Measurements from ENCODE around the gene UBE3D.
"Not testable (repeated sequence)": the region's sequence is repeated elsewhere in the genome, so short reads cannot be mapped to it uniquely, and the experiment has no call there.

UBE3D gene

GRCh38 chr6:82914511-82914910, 151.1 kb downstream of the UBE3D start:
- DNase-seq (ENCODE audit: low spot score): no peak

GRCh38 chr6:82910820-82911219, 154.8 kb downstream of the UBE3D start:
- no peak for DNase-seq (ENCODE audit: low spot score)

GRCh38 chr6:82910395-82910794, 155.2 kb downstream of the UBE3D start:
- no peak for DNase-seq (ENCODE audit: low spot score)

DNA sequence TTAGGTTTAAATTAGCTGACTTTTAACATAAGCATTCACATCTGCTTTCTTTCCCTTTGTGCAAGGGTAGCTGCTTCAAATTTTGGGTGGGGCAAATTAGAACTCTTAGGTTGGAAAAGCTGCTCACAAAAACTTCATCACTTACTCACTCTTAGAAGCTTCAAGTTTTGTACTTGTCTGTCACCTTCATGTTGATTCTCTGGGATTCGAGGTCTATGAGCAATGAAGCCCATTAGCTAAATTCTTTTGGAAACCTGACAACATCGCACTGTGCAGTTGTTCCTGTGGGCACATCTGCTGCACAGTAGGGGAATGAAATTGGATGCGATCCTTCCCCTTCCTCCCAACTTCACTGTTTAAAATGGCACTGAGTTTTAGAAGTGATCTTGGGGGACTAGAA, 156.1 kb downstream of the UBE3D start:
- no peak for DNase-seq (ENCODE audit: low spot score)

GRCh38 chr6:82908661-82909060, 157.0 kb downstream of the UBE3D start:
- no peak for DNase-seq (ENCODE audit: low spot score)

DNA sequence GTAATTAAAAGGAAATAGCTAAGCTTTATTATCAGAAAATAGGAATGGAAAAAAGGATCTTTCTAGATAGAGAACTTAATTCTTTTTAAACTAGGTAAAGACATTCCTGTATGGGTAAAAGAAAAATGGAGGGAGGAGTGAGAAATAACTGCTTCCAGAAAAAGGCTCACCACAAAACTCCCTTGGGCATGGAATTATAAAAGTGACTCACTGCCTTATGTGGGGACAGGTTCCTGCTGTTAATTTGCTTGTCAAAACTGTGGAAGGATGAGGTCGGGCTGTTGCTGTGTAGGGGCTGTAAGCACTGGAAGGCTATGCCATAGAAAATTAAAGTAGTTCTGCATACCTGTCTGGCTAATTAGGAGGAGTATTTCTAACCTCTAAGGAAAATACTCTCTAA, 158.7 kb downstream of the UBE3D start:
- DNase-seq (ENCODE audit: low spot score): no peak

- DNase-seq (ENCODE audit: low spot score): no peak
Observed at GRCh38 chr6:82906489-82906888, 159.2 kb downstream of the UBE3D start.

- DNase-seq (ENCODE audit: low spot score): no peak
Observed at GRCh38 chr6:82904860-82905259, 160.8 kb downstream of the UBE3D start.

DNA sequence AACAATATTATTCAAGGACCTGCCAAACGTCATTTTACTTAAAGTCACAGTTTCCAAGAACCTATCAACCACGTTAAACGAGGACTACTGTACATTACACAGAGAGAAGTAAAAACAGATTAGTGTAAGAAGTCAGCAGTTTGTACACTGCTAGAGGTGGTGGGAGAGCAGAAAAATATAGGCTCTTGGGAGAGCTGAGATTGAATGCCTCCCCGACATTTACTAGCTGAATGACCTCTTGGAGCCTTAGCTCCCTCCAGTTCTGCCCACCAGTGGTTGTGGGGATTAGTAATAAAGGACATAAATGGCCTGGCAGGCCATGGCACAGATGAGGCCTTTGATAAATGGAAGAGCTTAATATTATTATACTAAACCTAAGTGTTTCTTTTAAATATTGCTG, 161.4 kb downstream of the UBE3D start:
- no peak for DNase-seq (ENCODE audit: low spot score)

- DNase-seq (ENCODE audit: low spot score): no peak
Observed at GRCh38 chr6:82902290-82902689, 163.4 kb downstream of the UBE3D start.

DNA sequence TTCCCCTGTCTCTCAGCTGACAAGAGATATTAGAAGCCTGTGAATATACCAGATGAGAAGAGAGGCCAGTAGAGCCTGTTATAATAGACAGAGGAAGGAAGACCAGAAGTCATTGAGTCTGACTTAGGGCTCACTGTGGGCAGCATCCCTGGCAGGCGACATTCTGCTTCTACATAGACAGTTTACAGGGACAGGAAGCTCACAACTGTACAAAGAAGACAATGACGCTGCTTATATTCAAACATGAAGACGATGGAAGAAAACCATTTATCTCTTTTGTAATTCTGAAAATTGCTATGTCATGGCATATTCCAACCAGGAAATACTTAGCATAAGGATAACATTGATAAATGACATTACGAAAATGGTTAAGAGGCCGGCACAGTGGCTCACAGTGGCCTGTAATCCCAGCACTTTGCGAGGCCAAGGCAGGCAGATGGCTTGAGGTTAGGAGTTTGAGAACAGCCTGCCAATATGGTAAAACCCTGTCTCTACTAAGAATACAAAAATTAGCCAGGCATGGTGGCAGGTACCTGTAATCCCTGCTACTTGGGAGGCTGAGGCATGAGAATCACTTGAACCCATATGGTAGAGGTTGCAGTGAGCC, 170.9 kb downstream of the UBE3D start:
- no peak for DNase-seq (ENCODE audit: low spot score)

GRCh38 chr6:82893889-82894652, 171.6 kb downstream of the UBE3D start:
- DNase-seq (ENCODE audit: low spot score): no peak

DNA sequence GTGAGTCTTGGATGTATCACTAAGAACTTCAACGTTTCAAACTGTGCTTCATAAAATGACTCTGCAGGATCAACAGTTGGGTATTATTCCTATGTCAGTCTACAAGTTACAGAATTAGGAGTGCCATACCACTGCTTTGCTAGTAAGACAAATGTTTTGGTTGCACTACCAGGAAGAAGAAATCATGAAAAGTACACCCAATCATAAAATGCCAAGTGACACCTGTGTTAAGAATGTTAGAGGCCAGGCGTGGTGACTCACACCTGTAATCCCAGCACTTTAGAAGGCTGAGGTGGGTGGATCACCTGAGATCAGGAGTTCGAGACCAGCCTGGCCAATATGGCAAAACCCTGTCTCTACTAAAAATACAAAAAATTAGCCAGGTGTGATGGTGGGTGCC, 174.1 kb downstream of the UBE3D start:
- DNase-seq (ENCODE audit: low spot score): not testable (repeated sequence)

DNA sequence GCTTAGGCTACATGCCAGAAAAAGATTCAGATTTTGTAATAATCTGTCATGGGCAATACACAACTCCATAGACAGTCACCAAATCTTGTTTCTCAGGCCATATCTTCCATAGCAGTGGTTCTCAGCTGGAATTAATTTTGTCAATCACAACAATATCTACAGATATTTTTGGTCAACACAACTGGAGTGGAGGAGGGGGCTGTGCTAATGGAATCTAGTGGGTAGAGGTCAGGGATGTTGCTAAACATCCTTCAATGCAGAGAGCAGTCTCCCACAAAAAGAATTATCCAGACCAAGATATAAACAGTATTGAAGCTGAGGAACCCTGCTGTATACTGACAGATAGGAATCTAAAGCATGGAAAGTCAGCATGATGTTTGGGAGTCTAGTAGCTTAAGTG, 174.6 kb downstream of the UBE3D start:
- DNase-seq (ENCODE audit: low spot score): no peak

DNA sequence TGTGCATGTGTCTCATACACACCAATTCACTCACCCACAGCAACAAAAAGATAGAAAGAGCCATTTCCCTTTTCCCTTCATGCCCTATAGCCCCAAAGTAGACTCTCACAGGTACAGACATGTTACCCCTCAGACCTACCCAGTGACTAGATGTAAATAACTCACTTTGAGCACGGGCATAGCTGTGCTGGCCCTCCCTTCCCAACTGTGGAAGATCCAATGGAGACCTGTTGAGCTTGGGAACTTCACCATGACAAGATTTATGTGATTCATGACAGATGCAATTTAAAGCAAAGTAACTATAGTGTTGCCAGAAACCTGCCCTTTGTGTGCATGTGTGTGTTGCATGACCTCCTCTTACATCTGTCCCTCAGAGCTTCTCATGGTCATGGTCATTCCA, 175.4 kb downstream of the UBE3D start:
- DNase-seq (ENCODE audit: low spot score): no peak

DNA sequence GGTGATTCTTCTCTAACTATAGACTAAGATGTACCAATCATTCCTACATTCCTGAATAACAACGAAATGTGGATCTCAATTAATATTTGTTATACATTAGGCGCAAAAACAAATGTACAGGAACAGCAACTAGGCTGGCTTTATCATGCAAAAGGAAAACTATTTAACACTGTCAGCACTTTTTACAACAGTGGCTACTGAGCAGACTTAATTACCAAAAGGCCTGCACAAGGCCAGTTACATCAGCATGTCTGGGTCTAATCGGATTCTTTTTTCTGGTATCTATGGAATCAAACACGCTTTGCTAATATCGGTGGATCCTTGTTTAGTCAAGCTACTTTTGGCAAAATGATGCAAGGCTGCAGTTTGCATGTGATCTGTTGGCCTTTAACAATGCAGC, 176.5 kb downstream of the UBE3D start:
- no peak for DNase-seq (ENCODE audit: low spot score)

- DNase-seq (ENCODE audit: low spot score): no peak
Observed at GRCh38 chr6:82882363-82883023, 183.1 kb downstream of the UBE3D start.

DNA sequence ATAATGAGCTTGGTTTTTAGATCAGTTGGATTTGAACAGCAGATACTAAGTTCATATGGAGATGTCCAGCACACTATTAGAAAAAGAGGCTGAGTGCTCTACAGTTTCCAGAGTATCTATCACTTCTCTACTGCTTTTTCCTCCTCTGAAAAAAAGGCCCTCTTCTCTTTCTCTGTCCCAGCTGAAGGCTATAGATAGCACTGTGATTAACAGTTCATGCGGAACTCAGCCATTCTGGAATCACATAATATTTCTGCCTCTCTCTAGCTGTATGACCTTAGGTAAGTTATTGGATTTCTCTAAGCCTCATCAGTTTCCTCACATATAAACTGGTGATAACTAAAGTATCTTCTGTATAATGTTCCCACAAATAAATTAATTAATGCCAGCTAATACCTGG, 184.1 kb downstream of the UBE3D start:
- no peak for DNase-seq (ENCODE audit: low spot score)

GRCh38 chr6:82878812-82879211, 186.8 kb downstream of the UBE3D start:
- no peak for DNase-seq (ENCODE audit: low spot score)

DNA sequence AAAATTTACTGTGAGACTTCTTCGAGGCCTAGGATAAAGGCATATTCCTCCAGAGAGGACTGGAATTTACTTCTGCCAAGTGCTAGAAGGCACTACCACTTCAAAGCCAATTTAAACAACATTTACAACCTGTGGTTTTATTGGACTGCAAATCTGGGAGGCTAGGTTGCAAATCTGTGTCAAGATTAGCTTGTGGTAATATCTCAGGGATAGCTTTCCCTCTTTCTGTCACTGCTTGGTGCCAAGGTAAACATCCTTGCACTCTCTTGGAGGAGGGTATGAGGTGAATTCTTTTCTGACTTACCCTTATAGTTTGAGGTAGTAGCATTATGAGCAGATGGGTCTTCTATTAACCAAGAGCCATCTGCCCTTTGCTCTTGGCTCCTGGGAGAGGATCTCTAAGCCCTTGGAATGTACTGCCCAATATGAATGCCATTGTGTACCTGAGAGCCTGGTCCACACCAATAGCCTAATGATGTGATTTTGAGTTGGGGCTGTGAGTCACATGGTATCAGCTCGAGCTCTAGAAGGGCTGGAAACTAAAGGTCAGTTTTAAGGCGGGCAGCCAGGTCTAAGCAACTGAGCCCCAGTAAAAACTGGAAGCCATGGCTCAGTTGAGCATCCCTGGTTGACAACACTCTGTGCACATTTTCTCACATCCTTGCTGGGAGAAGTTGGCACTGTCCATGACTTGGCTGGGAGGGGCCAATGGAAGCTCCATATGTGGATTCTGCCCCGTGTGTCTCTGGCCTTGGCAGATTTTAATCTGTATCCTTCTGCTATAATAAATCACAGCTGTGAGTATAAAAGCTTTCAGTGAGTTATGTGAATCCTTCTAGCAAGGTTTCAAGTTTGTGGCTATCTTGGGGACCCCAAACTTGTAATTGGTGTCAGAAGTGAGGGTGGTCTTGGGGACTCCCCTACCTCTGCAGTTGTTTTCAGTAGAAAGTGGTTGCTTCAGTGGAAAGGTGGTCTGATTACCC, 188.1 kb downstream of the UBE3D start:
- no peak for DNase-seq (ENCODE audit: low spot score)

DNA sequence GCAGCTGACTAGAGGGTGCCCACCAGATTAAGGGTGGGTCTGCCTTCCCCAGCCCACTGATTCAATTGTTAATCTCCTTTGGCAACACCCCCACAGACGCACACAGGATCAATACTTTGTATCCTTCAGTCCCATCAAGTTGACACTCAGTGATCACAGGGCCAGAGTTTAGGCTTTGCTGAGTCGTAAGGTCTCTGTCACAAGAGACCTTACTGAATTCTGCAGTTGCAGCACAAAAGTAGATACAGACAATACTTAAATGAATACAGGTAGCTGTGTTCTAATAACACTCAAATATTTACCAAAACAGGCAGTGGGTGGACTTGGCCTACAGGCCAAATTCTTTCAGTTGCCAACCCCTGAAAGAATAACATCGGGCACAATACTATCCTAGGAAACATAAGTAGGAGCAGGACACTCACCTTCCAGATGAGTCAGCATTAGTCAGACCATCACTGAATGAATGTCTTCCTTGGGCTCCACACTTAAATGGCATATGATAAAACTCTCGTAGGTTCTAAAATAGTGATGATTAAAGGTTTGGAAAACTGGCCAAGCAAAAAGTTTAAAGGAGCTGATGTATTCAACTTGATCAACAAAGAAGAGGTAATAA, 190.0 kb downstream of the UBE3D start:
- DNase-seq (ENCODE audit: low spot score): no peak

DNA sequence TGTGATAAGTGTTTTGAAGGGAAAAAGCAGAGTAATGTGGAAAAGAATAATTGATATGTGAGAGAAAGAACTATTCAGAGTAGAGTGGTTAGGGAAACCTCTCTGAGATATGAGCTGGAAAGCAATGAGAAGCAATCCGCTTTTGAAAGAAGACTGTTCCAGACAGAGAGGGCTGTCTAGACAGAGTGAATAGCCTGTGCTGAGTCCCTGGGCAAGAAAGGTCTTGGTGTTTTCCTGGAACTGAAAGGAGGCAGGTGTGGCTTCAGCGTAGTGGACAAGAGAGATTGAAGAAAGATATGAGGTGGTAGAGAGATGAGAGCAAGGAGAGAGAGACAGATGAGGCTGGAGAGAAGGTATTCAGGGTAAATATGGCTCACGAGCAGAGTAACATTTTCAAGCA, 190.8 kb downstream of the UBE3D start:
- DNase-seq (ENCODE audit: low spot score): no peak
